ENCODE measurements around the gene MAP7.

MAP7 gene

DNA sequence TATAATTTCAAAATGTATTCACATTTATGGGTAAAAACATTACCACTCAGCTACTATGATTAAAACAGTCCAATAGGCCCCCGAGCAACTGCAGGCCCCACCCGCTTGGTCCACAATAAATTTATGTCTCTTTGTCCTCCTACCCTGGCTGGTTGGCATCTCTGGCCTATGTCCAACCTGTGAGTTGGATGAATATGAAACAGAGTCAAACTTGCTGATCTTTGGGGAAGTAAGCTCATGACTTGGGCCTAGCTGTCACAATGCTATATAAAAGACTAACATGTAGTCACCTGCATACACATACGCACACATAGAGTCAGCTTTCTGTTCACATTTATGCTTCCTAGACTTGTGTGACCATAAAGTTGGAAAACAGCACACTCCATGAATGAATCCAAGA, 20.5 kb downstream of the MAP7 start:
- no peak for DNase-seq (ENCODE audit: low read depth in 2 of 2)

DNA sequence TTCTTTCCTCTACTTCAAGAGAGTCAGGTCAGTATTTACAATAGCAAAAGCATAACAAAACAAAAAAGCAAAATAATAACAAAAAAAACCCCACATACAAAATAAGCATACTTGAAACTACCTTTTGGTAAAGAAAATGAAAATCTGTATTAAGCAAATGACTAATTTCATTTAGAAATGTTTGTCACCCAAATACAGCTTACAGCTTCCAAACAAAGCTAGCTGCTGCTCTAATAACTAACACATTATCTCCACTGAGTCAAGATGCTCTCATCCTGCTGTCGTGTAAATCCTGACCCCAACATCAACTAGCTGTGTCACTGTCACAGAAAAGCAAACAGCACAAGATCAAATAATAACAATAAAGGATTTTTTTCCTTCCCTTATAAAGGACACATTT, 21.7 kb downstream of the MAP7 start:
- DNase-seq (ENCODE audit: low read depth in 2 of 2) = no peak

DNA sequence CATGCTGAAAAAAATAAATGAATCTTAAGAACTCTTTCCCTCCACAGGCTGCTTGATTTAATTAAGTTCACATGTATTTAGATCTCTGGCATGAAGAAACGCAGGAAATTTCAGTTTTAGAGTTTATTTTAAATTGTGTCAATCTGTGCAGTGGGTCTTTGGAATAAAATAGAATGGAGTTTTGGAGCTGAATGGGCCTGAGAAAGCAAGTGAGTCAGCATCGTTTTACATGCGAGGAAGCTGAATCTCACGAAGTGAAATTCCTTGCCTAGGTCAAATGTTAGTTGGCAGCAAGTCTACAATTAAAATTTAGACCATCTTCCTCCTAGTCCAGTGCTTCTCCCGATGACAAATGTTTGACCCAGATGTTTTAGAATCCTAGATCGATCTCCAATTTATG, 22.4 kb downstream of the MAP7 start:
- no peak for DNase-seq (ENCODE audit: low read depth in 2 of 2)

DNA sequence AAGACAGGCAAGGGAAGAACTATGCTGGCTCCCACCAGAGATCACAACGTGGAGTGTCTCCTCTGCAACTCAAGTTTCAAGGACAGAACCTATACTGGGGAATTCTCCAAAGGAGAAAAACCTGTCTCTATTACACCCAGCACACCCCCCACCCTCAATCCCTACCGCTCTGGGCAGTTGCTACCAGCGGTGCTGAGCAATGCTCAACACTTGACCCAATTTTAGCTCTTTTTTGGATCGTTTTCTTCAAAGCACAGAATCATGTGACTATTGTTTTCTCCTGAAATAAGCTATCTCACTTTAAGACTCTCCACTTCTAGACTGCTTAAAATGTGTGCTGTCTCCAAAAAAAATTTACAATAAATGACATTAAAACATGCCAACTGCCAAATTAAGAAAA, 23.3 kb downstream of the MAP7 start:
- no peak for DNase-seq (ENCODE audit: low read depth in 2 of 2)

DNA sequence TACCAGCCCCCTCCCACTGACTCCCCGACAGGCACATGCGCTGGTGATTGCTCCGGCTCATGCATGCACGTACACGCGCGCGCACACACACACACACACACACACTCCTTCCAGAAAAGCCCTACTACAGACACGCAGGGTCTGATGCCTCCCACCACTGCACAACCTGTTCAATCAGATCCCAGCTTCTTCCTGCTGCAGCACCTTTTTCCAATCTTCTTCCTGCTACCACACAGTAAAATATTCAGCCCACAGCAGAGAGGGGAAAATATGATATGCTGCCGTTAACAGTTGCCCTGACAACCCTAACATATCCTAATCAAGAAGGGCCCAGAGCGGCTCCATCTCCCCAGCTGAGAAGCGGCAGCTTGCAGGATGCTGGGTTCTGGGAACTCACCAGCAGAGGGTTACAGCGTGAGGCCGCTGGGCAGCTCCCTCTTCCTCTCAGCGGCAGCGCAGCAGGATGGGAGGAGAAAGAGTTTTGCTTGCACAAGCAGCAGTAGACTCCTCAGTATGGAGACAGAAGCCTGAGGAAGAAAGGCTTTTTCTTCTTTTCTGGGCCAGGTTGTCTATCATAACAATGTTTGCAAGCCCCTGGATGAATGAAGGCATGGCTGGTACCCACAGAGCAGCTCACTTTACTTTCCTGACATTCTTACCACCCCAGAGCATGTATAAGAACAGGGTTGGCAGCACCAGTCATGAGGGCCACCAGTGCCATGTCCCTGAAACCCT, 23.9 kb downstream of the MAP7 start:
- DNase-seq (ENCODE audit: low read depth in 2 of 2) = peak in 1 of 2 experiments; percentile 20

DNA sequence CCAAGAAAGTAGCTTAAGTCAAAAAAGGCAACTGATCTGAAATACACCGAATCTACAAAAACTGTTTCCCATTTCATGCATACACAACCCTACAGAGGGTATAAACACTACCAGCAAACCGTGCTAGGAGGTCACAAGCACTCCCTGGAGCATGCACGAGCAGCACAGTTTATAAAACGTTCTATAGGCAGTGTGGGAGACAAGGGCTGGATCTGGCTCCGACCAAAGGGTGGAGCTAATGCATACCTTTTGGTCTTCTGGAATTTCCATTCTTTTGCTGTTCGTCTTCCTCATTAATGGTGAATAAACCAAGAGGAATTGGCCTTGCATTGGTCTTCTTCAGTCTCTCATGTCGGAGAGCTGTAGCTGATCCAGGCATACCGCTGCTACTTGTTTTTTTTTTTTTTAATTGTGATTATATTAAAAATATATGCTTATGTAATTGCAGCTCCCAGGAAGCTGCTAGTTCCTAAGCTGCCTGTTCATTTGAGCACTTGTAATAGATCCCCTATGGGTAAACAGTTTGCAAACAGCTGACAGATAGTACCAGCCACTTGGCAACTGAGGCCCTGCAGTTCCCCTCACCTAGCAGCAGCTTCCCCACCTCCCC, 24.5 kb downstream of the MAP7 start:
- DNase-seq (ENCODE audit: low read depth in 2 of 2) = no peak

DNA sequence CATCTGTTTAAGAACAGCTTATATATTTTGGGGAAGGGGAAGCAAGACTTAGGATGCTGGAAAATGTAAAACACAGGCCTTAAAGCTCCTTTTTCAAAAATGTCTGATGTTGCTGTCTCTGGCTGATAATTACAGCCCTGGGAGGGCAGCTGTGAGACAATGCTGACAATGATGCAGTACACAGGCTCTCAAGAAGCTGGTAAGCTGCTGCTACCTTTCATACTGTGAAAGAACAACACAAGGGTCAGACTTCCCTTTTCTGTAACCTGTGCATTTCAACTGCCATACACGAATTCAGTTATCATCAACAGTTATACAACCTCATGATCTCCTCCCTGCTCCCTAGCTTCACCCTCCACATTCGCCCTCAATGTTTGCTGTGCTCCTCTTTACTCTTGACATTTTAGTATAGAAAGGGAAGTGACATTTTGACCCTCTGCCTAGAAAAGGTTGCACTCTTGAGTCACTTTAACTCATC, 25.2 kb downstream of the MAP7 start:
- no peak for DNase-seq (ENCODE audit: low read depth in 2 of 2)

DNA sequence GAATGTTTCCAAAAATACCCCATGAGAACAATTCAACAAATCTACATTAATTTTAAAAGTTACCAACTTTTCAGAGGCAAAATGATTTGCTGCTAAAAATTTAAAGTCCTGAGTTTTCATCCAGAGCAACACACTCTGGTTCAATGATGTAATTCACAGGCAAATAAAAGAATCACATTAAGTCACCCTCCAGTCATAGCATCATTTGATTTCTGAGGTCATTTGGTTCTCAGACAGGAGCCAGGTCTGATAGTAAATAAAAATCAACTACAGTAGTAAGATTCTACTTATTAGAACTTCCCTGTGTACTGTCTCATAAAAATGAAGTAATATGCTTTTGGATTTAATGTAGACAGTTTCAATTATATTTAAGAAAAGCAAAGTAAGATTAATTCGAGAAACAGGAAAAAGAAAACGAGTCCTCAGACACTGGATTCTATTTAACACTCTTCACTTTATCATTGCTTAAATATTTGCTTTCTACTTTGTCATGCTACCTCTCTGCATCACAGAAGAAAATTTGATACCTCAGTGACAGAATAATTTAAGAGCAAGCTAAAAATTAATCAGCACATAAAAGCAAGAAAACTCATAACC, 25.8 kb downstream of the MAP7 start:
- DNase-seq (ENCODE audit: low read depth in 2 of 2) = no peak

DNA sequence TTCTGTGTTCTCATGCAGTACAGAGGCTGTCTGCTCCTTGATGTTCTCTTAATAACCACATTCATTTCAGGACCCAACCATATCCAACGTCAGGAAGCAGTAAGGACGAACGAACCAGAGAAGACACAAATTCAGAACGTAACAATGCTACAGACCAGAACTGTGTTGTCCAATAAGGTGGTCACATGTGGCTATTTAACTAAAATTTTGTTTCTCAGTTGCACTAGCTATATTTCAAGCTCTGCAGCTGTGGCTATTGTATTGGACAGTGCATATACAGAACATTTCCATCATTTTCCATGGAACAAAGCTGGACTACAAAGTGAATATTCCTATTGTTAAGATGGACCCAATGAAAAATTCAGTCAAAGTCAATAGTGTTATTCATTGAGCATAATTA, 27.0 kb downstream of the MAP7 start:
- no peak for DNase-seq (ENCODE audit: low read depth in 2 of 2)

DNA sequence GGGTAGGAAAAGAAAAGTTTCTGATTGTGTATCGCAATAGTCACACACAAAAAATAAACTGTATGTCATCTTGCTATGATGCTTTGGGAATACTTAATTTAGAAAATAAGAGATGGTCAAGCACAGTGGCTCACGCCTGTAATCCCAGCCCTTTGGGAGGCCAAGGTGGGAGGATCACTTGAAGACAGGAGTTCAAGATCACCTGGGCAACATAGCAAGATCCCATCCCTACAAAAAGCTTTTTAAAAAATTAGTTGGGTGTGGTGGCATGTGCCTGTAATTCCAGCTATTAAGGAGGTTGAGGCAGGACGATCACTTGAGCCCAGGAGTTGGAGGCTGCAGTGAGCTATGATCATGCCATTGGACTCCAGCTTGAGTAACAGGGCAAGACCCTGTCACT, 27.6 kb downstream of the MAP7 start:
- DNase-seq (ENCODE audit: low read depth in 2 of 2) = no peak

DNA sequence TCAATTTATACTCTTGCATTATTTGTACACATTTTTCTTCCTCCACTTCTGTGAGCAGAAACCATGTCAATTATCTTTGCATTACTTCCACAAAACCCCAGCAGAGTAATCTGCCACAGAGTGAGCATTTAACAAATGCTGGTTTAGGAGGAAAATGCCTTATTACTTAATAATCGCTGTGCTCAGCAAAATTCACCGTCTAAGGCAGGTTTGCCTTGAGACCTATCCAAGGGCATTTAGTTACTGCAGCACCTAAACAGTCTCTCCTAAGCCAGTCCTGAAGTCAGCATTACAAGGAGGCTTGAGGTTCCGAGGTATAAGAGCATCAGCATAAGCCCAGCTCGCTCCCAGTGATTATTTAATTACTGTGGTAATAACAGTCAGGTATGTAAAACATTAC, 28.3 kb downstream of the MAP7 start:
- DNase-seq (ENCODE audit: low read depth in 2 of 2) = no peak

DNA sequence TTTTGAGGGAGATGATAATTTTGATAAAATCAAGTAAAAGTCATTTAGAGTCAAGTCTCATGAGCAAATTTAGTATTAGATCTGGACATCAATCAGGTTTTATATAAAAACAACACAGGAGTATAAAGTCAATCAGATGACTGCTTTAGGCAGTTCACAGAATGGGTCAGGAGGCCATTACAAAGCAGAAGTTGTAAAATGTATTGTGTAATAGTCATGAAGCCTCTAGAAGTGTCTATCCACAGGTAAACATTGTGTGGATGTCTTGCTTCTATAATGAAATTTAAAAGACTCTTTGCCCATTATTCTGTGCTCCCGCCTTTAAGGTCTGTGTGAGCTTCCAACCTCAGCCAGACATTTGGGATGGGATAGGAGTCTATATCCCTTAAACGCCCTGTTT, 28.8 kb downstream of the MAP7 start:
- no peak for DNase-seq (ENCODE audit: low read depth in 2 of 2)

DNA sequence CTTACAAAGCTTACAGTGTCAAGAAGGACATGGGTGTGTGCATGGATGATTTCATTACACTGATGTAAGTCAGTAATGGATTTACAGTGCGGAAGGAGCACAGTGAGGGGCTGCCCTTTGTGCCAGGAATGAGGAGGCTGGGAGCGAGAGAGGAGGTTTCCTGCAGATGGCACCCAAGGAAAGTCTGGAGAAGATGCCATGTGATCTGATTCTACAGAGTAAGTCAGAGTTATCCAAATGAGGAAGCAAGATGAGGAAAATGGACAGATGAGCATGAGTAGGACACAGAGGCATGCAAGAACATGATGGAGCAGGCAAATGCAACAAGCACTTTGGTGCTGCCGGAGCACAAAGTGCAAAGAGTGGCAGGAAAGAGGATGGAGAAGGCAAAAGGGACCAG, 29.7 kb downstream of the MAP7 start:
- DNase-seq (ENCODE audit: low read depth in 2 of 2) = no peak

DNA sequence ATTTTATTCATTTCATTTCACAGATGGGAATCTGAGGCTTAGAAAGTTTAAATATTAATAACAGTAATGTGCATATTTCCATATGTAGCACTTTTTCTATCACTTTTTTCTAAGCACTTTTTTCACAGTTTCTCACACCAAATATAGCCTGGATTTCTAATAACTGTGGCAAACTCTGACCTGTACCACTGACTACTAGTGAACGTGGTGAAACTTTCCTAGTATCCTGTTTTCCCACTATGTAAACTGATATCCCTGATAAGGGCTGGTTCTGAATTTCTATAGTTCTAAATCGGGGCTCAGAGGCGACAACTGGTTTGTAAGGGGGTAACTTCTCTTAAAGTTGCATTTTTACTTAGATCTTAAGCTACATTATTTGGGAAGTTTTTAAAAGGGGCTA, 32.6 kb downstream of the MAP7 start:
- DNase-seq (ENCODE audit: low read depth in 2 of 2) = no peak

DNA sequence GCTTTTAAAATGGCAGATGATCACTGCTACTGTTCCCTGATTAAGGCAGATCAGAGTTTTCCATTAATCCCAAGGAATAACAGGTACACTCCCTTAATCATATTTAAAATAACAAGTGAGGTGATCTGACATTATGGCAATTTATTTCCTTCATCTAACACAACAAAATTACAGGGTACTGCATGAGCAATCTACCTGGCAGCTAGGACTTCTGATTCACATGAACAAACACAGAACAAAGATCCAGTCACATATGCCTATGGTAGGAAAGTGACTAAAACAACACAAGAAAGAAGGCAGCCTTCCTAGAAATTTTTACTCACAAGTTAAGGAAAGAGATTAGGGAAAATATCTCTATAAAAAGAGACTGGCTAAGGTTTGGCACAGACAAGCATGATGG, 33.2 kb downstream of the MAP7 start:
- DNase-seq (ENCODE audit: low read depth in 2 of 2) = no peak

DNA sequence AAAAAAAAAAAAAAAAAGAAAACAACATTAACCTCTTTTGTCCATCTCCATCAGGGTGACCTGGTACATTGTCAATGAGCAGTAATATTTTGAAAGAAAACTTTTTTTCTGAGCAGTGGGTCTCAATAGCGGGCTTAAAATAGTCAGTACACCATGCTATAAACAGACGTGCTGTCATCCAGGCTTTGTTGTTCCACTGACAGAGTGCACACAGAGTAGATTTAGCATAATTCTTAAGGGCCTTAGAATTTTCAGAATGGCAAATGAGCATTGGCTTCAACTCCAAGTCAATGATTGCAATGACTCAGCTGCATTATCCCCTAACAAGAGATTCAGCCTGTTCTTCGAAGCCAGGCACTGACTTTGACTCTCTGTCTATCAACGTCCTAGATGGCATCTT, 35.6 kb downstream of the MAP7 start:
- no peak for DNase-seq (ENCODE audit: low read depth in 2 of 2)

DNA sequence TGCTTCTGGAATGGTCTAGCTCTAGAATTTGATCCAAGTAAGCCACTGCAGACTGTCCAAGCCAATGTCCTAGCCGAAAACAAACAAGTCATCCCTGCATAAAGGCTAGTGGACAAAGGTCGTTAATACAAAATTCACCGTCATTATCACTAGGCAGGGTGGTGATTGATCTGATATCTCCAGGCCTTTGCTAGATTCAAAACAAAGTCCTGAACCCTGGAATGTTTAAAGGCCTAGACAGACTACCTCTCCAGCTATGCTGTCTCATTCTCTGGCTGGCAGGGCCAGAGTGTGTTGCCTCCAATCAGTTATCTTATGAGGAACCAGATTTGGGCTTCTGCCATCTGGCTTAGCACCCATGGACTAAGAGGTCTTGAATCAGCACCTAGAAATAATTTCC, 38.3 kb downstream of the MAP7 start:
- no peak for DNase-seq (ENCODE audit: low read depth in 2 of 2)

DNA sequence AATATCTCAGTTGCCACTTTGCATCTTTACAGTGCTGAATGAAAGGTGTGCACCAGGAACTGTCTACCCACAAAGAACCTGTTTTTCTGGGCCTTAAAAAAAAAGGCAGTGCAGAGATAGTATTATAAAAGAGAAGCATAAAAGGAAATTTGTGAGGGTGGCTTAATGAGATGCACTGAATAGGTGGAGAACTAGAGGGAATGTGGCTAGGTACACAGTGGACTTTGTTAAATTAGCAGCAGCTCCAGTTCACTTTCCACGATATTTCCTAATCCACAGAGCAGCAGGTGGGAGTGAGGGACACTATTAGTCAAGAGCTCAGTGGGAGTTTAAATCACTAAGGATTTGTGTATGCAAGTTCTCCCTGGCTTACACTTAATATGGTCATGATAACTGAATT, 38.8 kb downstream of the MAP7 start:
- no peak for DNase-seq (ENCODE audit: low read depth in 2 of 2)

DNA sequence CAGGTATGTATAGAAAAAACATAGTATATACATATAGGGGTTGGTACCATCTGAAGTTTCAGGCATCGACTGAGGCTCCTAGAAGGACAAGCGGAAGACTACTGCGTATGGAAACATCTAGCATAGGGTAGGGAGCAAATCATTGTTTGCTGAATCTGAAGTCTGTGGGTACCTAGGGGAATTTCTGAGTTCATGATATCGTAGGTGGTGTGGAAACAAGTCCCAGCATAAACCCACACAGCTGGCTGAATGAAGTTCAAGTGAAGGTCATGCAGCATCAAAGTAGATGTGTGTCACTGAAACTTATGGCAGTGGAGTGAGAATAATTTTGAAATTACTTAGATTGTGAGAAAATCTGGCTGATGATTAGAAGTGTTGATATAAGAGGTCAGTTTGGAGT, 39.4 kb downstream of the MAP7 start:
- no peak for DNase-seq (ENCODE audit: low read depth in 2 of 2)

DNA sequence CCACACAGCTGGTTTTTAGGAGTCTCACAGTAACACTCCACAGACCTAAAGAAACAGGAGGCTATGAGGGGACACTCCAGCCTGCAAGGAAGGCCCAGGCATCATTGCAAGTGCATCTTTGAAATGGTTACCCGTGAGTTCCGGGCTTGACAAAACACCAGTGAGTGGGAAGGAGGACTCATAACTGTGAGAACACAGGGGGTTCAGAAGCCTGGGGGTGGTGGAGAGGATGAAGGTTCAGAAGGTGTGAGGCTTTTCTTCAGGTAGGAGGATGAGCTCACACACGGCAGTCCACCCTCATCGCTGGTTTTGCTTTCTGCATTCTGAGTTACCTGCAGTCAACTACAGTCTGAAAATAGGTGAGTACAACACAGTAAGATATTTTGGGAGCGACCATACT, 39.9 kb downstream of the MAP7 start:
- no peak for DNase-seq (ENCODE audit: low read depth in 2 of 2)

DNA sequence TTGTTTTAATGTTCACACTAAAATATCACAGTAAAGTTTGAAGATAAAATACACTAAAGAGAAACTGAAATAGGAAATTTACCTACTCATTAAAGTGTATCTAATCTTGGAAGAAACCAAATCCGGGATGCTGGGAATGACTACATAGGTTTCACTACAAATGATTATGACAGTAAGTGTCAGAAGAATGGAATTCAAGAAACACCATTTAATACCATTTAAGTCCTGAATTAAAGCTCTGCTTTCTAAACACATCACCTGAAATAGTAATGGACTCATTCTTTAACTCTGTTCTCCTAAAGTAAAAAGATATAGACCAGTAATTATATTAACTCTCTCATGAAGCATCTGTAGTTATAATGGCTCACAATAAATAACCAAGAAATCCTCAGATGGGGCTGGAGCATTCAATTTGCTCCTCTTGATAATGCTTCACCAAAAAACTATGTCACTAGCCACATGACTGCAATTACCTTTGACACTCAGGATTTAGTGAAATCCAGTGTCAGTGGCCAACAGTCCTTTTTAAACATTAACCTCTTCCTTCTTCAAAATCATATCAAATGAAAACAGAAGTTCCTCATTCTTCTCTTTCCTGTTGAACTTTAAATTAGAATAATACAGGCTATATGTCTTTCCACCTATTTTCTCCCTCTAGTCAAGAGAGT, 41.4 kb downstream of the MAP7 start:
- no peak for DNase-seq (ENCODE audit: low read depth in 2 of 2)

DNA sequence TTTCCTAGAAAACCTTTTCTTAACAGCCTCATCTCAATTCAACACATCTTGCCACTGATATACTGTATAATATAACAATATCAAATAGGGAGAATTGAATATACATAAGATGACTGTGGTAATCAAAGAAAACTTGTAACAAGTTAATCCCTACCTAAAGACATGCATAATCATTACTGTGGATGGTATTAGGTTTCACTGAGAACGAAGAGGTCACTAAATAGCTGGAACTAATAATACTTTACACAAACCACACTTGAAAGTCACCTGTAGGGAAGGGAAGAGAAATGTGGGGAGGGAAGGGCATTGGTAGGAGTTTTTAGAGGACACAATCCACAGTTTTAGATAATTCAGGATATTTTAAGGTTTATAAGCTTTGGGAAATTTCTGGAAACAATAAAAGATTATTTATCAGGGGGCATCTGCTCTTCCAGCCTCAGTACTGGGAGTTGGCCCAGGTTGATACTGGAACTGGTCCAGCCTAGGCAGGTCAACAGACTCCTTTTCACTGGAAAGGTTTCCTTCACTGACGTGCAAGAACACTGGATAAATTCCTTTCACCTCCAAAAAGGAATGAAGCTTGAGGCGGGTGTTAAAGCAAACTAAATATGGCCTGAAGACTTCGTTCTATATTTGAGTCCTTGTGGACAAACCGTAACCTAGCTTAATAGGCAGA, 44.0 kb downstream of the MAP7 start:
- DNase-seq (ENCODE audit: low read depth in 2 of 2) = no peak
